Tibial nerve (tissue), 4 donors: ENCODE measurements around the gene HIC2. TPM values are rescaled to one million over a fixed set of nuclear protein-coding genes. Genes with fewer than 3 reads are reported as not detected.
A peak's percentile ranks its signal among the peaks of the same experiment; 100 is the strongest.
"Not testable (repeated sequence)": the region's sequence is repeated elsewhere in the genome, so short reads cannot be mapped to it uniquely, and the experiment has no call there.

Source experiments
- DNase-seq, 2 donors: peaks; one replicate each; pipeline ENCODE4 v3.0.0-alpha.2; 2019; ENCODE audit warnings: low spot score in 2 of 2
- H3K27ac ChIP-seq, 4 donors: fragments of 200-600 bp; sonication (generic) in 3 of 4; one replicate each; pipeline ENCODE4 v1.5.1; 2017 to 2019; ENCODE audit warnings: mild to moderate bottlenecking in 1 of 4
- H3K27me3 ChIP-seq, 2 donors: fragments of 200-600 bp; sonication (generic) in 1 of 2; one replicate each; pipeline versions ENCODE4 v1.5.1 to v1.6.0; 2017 to 2019
- H3K36me3 ChIP-seq, 3 donors: fragments of 200-600 bp; sonication (generic); one replicate each; pipeline ENCODE4 v1.5.1; 2018 to 2019
- H3K4me1 ChIP-seq, 4 donors: fragments of 200-600 bp; sonication (generic) in 3 of 4; one replicate each; pipeline ENCODE4 v1.5.1; 2017 to 2019
- H3K4me3 ChIP-seq, 4 donors: fragments of 200-600 bp; sonication (generic) in 3 of 4; one replicate each; pipeline ENCODE4 v1.5.1; 2017 to 2019; ENCODE audit warnings: mild to moderate bottlenecking in 1 of 4, moderate library complexity in 1 of 4
- H3K9me3 ChIP-seq, 4 donors: fragments of 200-600 bp; sonication (generic) in 3 of 4; one replicate each; pipeline ENCODE4 v1.5.1; 2017 to 2019
- WGBS, 2 donors: methylation state at CpG; one replicate each; pipeline ENCODE4 v1.1.5; 2018; 5-methylcytosine and 5-hydroxymethylcytosine counted together
- total RNA-seq, 4 donors: library from RNA; depleted of rRNA; stranded (reverse); fragments of >200 nt; gene quantifications; one replicate each; pipeline ENCODE4 v1.1.0, GENCODE V29; 2016

Gene HIC2
- total RNA-seq, 4 donors from 2014 or later = 3.3 to 6.1 (median 5.2) TPM

DNA sequence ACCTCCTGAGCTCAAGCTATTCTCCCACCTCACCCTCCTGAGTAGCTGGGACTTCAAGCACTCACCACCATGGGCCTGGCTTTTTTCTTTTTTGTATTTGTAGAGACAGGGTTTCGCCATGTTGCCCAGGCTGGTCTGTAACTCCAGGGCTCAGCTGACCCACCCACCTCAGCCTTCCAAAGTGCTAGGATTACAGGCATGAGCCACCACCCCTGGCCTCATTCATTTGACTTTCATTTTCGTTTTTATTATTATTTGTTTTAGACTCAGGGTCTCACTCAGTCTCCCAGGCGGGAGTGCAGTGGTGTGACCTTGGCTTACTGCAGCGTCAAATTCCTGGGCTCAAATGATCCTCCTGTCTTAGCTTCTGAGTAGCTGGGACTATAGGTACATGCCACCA is 9.4 kb upstream of the HIC2 start:
- H3K27ac ChIP-seq, H3K9me3 ChIP-seq, H3K36me3 ChIP-seq, H3K4me1 ChIP-seq, DNase-seq, H3K4me3 ChIP-seq, H3K27me3 ChIP-seq: not testable (repeated sequence)
- WGBS, 2 donors = 83 to 100% methylated on average over 1 of the region's 4 CpGs

DNA sequence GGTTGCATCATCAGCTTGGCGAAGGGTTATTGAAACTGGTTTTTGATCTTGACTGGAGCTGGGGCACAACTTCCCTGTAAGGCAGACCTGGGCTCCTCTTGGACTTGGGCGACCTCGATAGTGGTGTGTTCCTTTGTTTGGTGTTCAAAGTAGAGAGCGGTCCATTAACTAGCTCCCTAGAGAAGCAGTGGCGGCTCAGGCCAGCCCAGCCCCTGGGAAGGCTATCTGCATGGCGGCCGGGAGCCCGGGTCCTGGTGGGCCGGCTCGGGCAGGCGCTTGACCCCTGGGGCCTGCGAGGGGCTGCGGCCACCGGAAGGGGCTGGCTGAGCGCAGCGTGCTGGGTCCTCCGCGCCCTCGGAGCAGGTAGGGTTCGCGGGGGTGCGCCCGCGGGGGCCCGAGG is 796 bp upstream of the HIC2 start:
- not testable (repeated sequence) for H3K9me3 ChIP-seq, H3K27me3 ChIP-seq, H3K4me3 ChIP-seq, H3K27ac ChIP-seq, H3K36me3 ChIP-seq, DNase-seq, H3K4me1 ChIP-seq
- 13 to 31% methylated on average over 3 to 5 of the region's 25 CpGs for WGBS, 2 donors

DNA sequence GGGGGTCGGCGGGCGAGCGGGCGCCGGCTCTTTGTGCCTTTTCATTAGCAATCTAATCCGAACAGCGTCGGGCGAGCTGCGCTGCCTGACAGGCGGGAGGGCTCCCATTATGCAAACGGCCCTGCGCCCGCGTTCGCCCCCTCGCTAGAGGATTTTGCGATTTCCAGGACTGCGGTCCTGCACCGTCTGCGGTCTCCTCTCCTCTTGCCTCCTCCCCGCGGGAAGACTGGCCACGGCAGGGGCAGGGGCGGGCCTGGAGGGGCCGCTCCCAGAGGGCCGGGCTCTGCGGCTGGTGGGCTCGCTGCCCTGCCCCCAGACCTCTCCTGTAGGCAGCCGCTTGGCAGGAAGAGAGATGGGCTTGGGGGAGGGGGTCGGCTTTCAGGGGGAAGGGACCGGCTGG is 682 bp downstream of the HIC2 start:
- not testable (repeated sequence) for H3K36me3 ChIP-seq, H3K9me3 ChIP-seq, H3K27me3 ChIP-seq, H3K4me1 ChIP-seq
- DNase-seq = peak in 1 of 2 donors; percentile 12
- peak overlapping the region in 3 of 4 donors; percentile 26 to 53 (median 42) for H3K4me3 ChIP-seq
- WGBS, 2 donors = 0% methylated on average over 8 of the region's 33 CpGs; no CpG with 5 or more reads in 1 of the 2 donors
- H3K27ac ChIP-seq = peak overlapping the region in 3 of 4 donors; percentile 60 to 76 (median 71)

DNA sequence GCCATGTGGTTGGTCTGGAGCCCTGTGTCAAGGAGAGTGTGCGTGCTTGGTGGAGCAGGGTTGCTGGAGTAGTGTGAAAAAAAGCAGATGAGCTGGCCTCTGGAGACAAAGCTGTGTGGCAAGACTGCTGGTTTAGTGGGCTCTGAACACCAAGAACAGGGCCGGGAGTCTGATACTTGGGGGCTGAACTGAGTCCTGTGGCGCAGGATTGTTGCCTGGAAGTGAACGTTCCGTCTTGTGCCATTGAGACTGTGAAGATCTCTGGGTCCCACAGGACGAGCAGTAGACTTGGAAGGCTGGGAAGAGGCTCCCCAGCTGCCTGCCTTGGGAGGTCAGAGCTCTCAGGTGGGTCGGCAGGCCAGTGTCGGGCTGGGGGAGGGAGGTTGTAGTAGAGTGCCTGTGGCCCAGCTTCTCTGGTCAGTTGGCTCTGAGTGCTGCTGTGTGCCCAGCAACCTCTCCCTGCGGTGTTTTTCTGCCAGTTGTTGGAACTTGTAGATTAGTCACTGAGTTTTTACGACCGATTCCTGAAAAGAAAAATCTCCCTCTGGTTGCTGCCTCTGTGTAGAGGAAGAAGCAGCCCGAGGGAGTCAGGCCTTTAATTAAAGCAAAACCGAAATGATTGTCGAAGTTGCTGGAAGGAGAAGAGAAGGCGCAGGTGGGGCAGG is 1.9 kb downstream of the HIC2 start:
- 58 to 74% methylated on average over 5 of the region's 15 CpGs for WGBS, 2 donors
- DNase-seq = not testable (repeated sequence)

DNA sequence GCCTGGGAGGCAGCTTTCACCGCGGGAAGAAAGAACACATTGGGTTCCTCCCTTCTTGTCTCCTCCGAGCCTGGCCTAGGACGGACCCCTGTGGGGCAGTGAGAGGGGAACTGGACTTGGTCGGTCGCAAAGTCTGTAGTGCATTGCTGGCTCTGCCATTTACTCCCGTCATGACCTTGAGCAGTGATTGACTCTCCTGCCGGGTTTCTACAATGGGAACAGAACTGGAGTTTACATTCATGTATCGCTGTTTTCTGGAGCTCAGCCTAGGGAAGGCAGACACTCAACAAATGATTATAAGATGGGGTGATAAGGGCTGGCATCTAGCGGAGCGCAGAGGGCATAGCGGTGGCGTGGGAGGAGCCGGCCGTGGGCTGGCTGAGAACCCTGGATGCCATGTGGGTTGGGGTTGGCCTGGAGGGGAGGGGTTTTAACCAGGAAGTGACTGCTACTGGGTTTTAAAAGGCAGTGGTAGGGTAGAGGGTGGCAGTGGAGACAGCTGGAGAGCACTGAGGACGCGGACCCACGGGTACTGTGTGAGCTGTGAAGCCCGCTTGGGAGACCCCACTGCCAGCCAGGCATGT is 3.1 kb downstream of the HIC2 start:
- 25 to 26% methylated on average over 5 of the region's 19 CpGs for WGBS, 2 donors
- not testable (repeated sequence) for H3K9me3 ChIP-seq, H3K27me3 ChIP-seq, H3K4me3 ChIP-seq, H3K36me3 ChIP-seq, DNase-seq, H3K27ac ChIP-seq, H3K4me1 ChIP-seq

More for the DNA sequence above, 1.9 kb downstream of the HIC2 start:
- H3K4me1 ChIP-seq, H3K4me3 ChIP-seq, H3K27me3 ChIP-seq, H3K9me3 ChIP-seq, H3K36me3 ChIP-seq, H3K27ac ChIP-seq: not testable (repeated sequence)

DNA sequence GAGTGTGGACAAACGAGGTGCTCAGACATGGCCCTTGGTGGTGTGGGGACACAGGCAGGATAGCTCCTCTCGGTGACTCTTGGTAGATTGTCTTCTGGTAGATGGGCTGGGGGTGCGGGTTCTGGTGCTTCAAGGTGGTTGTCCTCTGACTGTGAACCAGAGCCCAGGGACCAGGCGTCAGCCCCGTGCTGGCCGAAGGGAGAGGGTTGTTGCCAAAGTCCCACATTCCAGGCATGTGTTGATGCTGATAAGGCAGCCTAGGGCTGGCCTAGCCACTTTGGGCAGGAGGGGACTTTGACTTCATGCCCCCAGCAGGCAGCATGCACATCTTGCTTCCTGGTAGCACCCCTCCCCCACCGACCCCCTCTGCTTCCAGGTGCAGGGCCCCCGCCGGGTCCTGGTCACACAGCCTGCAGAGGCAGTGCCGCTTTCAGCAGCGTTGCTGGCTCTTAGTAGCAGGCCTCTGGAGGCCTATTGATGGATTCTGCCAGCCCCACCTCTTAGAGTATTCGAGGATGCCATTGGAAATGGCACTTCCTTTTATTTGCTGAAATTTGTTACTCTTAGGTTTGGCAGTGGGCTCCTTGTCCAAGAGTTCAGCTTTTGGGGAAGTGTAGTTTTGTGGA is 7.0 kb downstream of the HIC2 start:
- H3K4me1 ChIP-seq, H3K4me3 ChIP-seq, H3K27me3 ChIP-seq, H3K36me3 ChIP-seq, DNase-seq, H3K27ac ChIP-seq, H3K9me3 ChIP-seq: not testable (repeated sequence)
- WGBS, 2 donors = no CpG with 5 or more reads among the region's 12 CpGs

DNA sequence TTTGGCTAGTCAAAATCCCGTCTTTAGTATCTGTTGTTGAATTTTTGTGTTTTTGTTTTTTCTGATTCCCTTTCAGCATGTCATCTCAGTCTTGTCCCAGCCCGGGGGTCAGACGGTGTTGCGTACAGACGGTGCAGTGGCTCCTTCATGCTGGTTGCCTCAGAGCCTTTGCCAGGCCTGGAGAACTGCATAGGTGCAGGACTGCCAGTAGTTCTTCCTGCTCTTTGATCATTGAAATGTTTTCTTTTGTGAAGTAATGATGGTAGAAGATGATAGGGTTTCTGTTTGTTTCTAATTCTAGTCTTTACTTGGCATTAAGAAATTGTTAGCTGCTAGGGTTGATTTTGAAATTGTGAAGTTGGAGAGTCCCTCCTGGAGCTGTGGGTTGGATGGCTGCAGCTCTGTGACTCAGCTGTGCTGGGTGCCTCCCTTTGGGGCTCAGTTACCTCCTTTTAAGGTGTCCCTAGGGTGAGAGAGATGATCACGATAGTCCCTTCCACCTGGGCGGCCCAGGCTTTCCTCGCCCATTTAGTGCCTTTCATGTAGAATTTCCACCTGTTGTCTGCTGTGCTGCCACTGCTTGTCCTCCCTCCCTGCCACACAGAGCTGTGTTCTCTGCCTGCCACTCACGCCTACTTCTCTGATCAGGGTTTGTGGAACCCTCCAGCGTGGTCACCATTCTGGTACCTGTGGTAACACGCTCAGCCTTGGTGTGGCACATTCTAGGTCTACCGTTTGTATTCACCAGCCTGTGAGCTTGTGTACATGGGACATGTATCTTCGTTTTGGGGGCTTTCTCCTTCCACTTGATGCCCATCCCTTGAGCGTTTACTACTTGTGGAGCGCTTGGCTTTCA is 17.4 kb downstream of the HIC2 start:
- H3K27me3 ChIP-seq, H3K4me3 ChIP-seq, DNase-seq, H3K36me3 ChIP-seq, H3K4me1 ChIP-seq, H3K9me3 ChIP-seq, H3K27ac ChIP-seq: not testable (repeated sequence)
- WGBS, 2 donors = no CpG with 5 or more reads among the region's 15 CpGs

DNA sequence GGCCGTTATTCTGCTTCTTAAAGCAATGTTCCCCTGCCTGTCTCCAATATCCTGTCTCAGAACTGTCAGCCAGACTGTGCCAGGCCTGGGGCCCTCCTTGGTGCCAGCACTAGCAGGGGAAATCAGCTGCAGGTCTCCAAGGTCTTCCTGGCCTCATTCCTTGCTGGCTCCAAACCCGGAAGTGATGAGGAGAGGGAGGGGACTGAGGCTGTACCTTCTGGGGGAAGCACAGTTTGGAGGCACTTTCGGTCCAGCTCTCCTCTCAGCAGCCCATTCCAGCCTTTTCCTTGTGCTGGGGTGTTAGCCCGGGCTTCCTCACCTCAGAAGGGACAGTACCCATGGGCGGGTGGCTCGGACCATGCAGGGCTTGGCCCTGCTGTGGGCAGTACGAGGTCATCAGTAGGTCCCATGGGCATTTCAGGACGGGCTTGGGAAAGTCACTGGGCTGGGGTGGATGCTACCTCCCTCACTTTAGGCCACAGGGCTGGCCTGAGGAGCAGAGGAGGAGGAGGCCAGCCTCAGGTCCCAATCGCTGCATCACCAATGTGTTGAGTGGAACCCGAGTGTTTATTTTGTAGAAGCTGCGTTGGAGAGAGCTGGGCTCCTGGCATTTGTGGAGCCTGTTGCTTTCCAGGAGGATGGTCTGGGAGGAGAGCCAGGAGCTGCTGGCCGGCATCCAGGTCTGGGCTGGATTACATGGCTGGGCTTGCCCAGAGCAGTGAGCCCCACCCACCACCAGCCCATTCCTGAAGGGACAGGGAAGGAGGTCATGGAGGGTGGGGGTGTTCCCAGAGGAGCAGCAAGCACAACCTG is 19.0 kb downstream of the HIC2 start:
- H3K27me3 ChIP-seq, H3K27ac ChIP-seq, DNase-seq, H3K4me3 ChIP-seq, H3K9me3 ChIP-seq, H3K36me3 ChIP-seq, H3K4me1 ChIP-seq: not testable (repeated sequence)
- no CpG with 5 or more reads among the region's 12 CpGs for WGBS, 2 donors

DNA sequence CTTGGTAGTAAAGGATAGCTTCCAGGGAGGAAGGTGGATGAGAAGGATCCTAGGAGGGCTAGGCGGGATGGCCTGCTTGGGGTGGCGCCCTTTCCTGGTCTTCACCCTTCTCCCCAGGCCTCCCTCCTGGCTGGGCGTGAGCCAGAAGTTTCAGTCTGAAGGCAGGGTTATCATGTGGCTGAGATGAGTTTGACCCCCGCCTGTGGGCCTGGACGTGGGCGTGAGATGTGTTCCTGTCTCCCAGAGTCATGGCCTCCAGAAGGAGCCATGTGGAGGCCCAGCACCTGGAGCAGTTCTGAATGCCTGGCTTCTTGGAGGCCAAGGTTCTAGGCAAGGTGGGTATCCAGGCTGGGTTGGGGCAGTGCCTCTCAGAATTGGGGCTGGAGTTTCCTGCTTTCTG is 20.8 kb downstream of the HIC2 start:
- H3K9me3 ChIP-seq, H3K36me3 ChIP-seq, DNase-seq, H3K4me3 ChIP-seq, H3K4me1 ChIP-seq, H3K27me3 ChIP-seq, H3K27ac ChIP-seq: not testable (repeated sequence)
- 89 to 93% methylated on average over 5 to 6 of the region's 6 CpGs for WGBS, 2 donors

DNA sequence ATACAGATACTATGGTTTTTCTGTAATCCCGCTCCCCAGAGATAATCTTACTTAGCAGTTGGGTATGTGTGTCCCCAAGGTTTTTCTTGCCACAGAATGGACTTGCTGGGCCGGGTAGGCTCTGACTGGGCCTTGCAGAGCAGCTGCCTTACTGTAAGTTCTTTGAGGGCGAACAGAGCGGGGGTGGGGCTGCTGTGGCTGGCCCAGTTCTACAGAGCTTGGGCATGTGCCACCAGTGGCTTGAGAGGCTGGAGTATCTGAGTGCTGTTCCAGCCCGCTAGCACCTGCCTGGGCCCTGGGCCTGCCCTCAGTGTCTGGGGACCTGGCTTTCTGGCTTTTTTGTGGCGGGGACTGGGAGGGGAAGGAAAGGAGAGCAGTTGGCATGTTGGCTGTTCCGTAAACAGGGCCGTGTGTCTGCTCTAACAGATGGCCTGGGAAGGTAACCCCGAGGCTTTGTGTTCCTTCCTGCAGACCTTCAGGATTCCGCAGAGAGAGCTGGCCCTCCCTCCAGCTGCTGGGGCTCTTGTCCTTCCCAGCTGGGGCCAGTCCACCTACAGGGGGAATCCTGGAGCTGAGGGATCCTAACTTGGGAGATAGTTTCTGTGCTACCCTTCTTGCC is 23.0 kb downstream of the HIC2 start:
- not testable (repeated sequence) for H3K4me1 ChIP-seq, H3K27ac ChIP-seq, H3K9me3 ChIP-seq, H3K4me3 ChIP-seq, H3K27me3 ChIP-seq, DNase-seq
- peaks cover 0 to 21% (median 5%) of the 10 kb centered on the region in 3 donors for H3K36me3 ChIP-seq
- no CpG with 5 or more reads among the region's 10 CpGs for WGBS, 2 donors

DNA sequence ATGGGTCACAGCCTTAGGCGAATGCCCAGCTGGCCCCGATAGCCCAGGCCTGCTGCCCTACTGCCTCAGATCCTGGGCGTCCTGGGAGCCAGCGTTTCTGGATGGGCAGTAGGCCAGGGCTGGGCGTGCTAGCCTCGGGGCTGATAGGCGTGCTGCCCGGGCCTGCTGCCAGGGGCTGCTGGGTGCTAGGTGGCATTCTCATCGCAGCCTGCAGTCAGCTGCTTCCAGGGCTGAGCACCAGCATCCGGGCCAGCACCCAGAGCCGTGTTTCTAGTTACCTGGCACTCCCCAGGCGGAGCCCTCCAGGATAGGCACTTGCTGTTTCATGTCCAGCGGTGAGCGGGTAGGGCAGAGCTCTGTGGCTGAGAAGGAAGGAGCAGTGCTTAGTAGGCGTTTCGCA is 23.5 kb downstream of the HIC2 start:
- not testable (repeated sequence) for H3K27me3 ChIP-seq, H3K27ac ChIP-seq, H3K4me3 ChIP-seq, H3K4me1 ChIP-seq, H3K9me3 ChIP-seq, DNase-seq
- H3K36me3 ChIP-seq = peaks cover 0 to 27% (median 9%) of the 10 kb centered on the region in 3 donors
- no CpG with 5 or more reads among the region's 16 CpGs for WGBS, 2 donors

DNA sequence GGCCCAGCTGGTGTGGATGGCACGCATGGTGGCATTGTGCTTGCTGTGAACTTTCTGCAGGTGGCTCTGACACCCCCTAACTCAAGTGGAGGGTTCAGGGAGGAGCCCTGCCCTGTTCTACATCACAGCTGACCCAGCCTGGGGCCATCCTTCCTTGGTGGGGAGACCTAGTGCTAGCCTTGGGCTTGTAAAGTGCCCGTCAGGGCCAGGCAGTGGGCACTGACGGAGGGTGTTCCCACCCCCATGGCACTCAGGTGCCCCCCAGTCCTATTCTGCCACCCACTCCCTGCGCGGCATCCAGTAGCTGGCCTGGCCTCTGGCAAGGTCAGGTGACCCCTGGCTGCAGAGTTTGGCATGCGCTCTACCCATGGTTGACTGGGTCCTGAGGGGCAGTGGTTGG is 24.0 kb downstream of the HIC2 start:
- H3K36me3 ChIP-seq = peaks cover 0 to 32% (median 13%) of the 10 kb centered on the region in 3 donors
- H3K27ac ChIP-seq, H3K4me3 ChIP-seq, DNase-seq, H3K9me3 ChIP-seq, H3K27me3 ChIP-seq, H3K4me1 ChIP-seq: not testable (repeated sequence)
- WGBS, 2 donors = 70% methylated on average over 4 of the region's 6 CpGs; no CpG with 5 or more reads in 1 of the 2 donors
